ENCODE measurements around the gene PDE1C. TPM values are rescaled to one million over a fixed set of nuclear protein-coding genes. Genes with fewer than 3 reads are reported as not detected.

Gene PDE1C
- total RNA-seq, 1 donor from 2014 or later = 23.3 TPM

DNA sequence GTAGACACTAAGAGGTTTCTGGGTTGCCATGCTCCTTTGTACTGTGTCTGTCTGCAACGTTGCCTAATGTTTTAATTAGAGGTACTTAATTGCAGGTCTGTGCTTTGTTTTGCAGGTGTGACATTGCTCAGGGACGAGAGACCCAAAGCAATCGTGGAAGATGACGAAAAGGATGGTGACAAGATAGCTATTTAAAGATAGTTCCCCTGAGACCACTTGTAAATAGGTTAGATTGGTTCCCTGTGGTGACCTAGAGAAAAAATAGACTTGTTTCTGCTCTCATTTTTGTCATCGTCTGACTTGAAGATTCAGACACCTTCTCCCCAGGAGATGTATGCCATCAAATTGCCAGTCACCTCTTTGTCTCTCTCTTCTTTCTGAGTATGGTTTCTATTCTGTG, 363.1 kb downstream of the PDE1C start:
- intact Hi-C loops (cut with DNase I) = no loop called here
- ATAC-seq = no peak
- DNase-seq (ENCODE audit: low spot score) = no peak

DNA sequence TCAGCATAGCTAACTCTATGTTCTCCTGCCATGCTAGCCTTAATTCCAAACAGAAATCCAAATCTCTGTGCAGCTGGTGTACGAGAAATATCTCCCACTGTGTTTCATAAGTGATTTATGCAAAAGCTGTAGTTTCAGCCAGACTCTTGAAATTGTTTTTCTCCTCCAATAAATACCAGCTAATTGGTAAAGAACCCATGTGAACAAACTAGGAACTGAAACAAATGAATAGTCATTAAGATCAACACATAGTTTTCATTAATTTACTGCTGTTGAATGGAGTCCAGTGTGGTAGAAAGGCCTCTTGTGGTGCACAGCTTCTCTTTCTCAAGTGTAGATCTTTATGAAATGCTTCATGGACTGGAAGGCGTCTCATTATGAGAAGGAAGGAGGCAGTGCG, 364.8 kb downstream of the PDE1C start:
- DNase-seq (ENCODE audit: low spot score) (no peak), ATAC-seq (no peak)

DNA sequence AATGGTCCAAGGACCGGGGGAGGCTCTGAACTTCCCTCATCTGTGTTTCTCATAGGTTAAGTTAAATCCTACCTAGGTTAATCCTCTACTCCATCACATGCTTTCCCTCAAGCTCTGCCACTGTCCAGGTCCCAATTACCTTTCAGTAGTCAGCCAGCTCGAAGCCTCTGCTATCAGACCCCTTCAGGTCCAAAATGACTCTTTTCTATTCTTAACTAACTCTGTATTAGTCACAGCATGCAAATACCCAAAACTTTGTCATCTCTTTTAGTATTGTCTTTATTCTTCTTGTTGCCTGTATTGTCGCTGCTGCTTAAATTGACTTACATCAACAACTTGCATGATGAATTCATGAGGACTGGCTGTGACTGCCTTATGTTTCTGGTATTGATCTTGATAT, 367.9 kb downstream of the PDE1C start:
- intact Hi-C loops (cut with DNase I) = no loop called here
- no peak for ATAC-seq

More for the DNA sequence above, 364.8 kb downstream of the PDE1C start:
- intact Hi-C loops (cut with DNase I) = no loop called here

More for the DNA sequence above, 367.9 kb downstream of the PDE1C start:
- no peak for DNase-seq (ENCODE audit: low spot score)
